Eye (tissue), 1 donor: ENCODE results near the gene NEDD1.

Experiments used
- DNase-seq: peaks from one replicate; pipeline ENCODE4 v3.0.0-alpha.2; 2015

NEDD1 gene

GRCh38 chr12:96906849-96907670 lies at the start of gene NEDD1:
TSS of gene NEDD1 (plus strand) at chr12:96907257. CDS start at chr12:96909760, 2,503 bp downstream.
- DNase-seq: peak; percentile 94

GRCh38 chr12:96858162-96858561 lies 48.9 kb upstream of the NEDD1 start:
- no peak for DNase-seq

GRCh38 chr12:96861656-96862055 lies 45.4 kb upstream of the NEDD1 start:
- DNase-seq: no peak

- no peak for DNase-seq
These were observed 44.7 kb upstream of the NEDD1 start for GRCh38 chr12:96862326-96862725.

- DNase-seq: no peak
These were observed 42.7 kb upstream of the NEDD1 start for GRCh38 chr12:96864335-96864734.

- DNase-seq: no peak
These were observed 40.1 kb upstream of the NEDD1 start for GRCh38 chr12:96866801-96867590.

GRCh38 chr12:96870946-96871345 lies 36.1 kb upstream of the NEDD1 start:
- no peak for DNase-seq

GRCh38 chr12:96872961-96873360 lies 34.1 kb upstream of the NEDD1 start:
- no peak for DNase-seq

- DNase-seq: no peak
These were observed 32.8 kb upstream of the NEDD1 start for GRCh38 chr12:96874211-96874610.

- no peak for DNase-seq
These were observed 30.1 kb upstream of the NEDD1 start for GRCh38 chr12:96876966-96877365.

GRCh38 chr12:96878704-96879103 lies 28.4 kb upstream of the NEDD1 start:
- DNase-seq: no peak

GRCh38 chr12:96879301-96879700 lies 27.8 kb upstream of the NEDD1 start:
- no peak for DNase-seq

GRCh38 chr12:96880220-96880619 lies 26.8 kb upstream of the NEDD1 start:
- DNase-seq: no peak

GRCh38 chr12:96881608-96882007 lies 25.4 kb upstream of the NEDD1 start:
- DNase-seq: no peak

GRCh38 chr12:96882862-96883261 lies 24.2 kb upstream of the NEDD1 start:
- no peak for DNase-seq

- DNase-seq: no peak
These were observed 23.5 kb upstream of the NEDD1 start for GRCh38 chr12:96883571-96883970.

- peak; percentile 9 for DNase-seq
These were observed 19.9 kb upstream of the NEDD1 start for GRCh38 chr12:96886998-96887677.

- DNase-seq: no peak
These were observed 17.7 kb upstream of the NEDD1 start for GRCh38 chr12:96889273-96889933.

- DNase-seq: no peak
These were observed 16.7 kb upstream of the NEDD1 start for GRCh38 chr12:96890331-96890730.

- no peak for DNase-seq
These were observed 15.0 kb upstream of the NEDD1 start for GRCh38 chr12:96892104-96892503.

- DNase-seq: peak; percentile 17
These were observed 9.6 kb upstream of the NEDD1 start for GRCh38 chr12:96897421-96897820.

- no peak for DNase-seq
These were observed 5.9 kb upstream of the NEDD1 start for GRCh38 chr12:96901175-96901574.

- no peak for DNase-seq
These were observed 5.0 kb upstream of the NEDD1 start for GRCh38 chr12:96902076-96902475.
